Measurements from ENCODE around the gene MTG2.

Gene MTG2

DNA sequence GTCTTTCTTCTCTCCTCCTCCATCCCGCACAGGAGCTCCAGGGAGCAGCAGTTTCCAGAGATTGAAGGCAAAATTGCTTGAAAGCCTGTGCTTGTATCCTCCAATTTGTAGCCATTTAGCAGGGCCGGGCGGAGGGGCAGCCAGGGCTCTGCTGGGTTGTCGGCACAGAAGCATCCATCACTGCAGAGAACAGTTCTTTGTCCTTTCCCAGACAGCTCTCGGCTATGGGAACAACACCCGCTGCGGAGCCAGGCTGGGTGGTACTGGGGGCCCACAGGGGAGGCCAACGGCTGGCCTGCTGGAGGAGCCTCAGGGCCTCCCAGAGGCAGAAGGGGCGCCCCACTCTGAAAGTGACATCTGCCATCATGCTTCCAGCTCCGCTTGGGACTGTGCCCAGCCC is 29.5 kb downstream of the MTG2 start:
- H3K27me3 ChIP-seq (ENCODE audit: low read depth, low read length) = peaks cover 17% of the 10 kb centered on the region
- no peaks in the 10 kb centered on the region for H3K36me3 ChIP-seq (ENCODE audit: control insufficient read depth in 1 of 2, insufficient read depth in 2 of 2, low read length in 2 of 2)
- H3K9me3 ChIP-seq (ENCODE audit: control insufficient read depth in 1 of 2, low read length in 2 of 2) = no peaks in the 10 kb centered on the region
- H3K4me3 ChIP-seq (ENCODE audit: low read depth in 1 of 2, low read length in 2 of 2) = no peak overlapping the region
- no peaks in the 10 kb centered on the region for H3K4me1 ChIP-seq (ENCODE audit: control insufficient read depth in 1 of 2, insufficient read depth in 2 of 2, low read length in 2 of 2)
- no peak overlapping the region for H3K27ac ChIP-seq (ENCODE audit: low read length)

DNA sequence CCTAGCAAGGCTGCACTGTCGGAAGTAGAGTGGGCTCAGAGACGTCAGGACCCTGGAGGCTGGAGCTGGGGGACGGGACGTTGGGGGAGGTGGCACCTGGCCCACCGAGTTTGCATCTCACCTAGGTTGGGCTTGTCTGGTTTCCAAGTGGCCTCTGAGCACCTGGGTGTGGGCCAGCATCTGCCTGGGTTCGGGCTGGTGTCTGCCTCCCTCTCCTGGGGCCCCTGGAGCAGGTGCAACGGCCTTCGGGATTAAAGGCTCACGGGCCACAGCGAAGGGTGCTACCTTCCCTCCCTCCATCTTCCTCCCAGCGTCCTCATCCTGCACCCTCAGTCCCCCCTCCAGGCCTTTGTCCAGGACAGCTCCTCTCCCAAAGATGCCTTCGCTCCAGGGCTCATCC is 31.2 kb downstream of the MTG2 start:
- peaks cover 0 to 6% of the 10 kb centered on the region in 2 donors for H3K4me1 ChIP-seq (ENCODE audit: control insufficient read depth in 1 of 2, insufficient read depth in 2 of 2, low read length in 2 of 2)
- no peaks in the 10 kb centered on the region for H3K36me3 ChIP-seq (ENCODE audit: control insufficient read depth in 1 of 2, insufficient read depth in 2 of 2, low read length in 2 of 2)
- H3K4me3 ChIP-seq (ENCODE audit: low read depth in 1 of 2, low read length in 2 of 2) = no peak overlapping the region
- H3K27me3 ChIP-seq (ENCODE audit: low read depth, low read length) = peaks cover 25% of the 10 kb centered on the region
- no peak overlapping the region for H3K27ac ChIP-seq (ENCODE audit: low read length)
- no peaks in the 10 kb centered on the region for H3K9me3 ChIP-seq (ENCODE audit: control insufficient read depth in 1 of 2, low read length in 2 of 2)

DNA sequence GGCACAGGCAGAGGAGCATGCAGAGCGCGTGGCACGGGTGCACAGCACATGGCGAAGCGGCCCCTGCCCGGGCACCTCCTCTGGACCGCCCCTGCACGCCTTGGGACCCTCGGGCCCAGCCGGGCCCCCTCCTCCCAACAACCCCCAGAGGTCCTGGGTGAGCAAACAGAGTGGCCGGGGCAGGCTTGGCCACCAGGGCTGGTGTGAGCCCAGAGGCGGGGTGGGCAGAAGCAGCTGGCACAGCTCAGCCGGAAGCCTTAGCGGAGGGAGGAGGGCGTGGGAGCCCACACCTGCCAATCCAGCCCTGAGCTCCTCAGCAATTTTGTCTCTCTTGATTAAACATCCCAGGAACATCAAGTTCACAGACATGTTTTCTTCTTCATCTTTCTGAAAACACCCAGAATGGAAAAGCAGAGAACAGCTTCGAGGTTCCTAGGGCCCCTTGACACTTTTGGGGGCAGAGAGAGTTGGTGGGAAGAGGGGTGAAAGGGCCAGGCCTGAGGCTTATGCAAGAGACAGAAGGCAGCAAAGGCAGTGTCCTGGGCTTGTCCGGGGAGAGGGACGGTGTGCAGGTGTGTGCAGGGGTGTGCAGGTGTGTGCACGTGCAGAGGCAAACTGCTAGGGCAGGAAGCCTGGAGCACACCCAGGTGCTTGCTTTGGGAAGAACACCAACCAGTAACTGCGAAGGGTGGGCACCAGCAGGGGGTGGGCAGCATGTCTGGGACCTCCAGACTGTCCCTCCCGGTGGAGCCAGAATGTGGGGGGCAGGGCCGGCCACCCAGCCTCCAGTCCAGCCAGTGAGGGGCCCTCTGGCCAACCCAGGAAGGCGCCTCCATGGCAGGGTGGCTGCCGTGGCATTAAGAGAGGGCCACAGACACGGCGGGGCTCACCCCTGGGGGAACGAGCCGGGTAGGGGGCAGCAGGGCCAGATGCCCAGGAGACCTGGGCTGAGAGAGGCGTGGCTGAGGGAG is 32.5 kb downstream of the MTG2 start:
- Histone ChIP-seq H3K4me1 (ENCODE audit: control insufficient read depth in 1 of 2, insufficient read depth in 2 of 2, low read length in 2 of 2) (peaks cover 0 to 13% of the 10 kb centered on the region in 2 donors), H3K4me3 (ENCODE audit: low read depth in 1 of 2, low read length in 2 of 2) (no peak overlapping the region), H3K36me3 (ENCODE audit: control insufficient read depth in 1 of 2, insufficient read depth in 2 of 2, low read length in 2 of 2) (no peaks in the 10 kb centered on the region), H3K27me3 (ENCODE audit: low read depth, low read length) (peaks cover 25% of the 10 kb centered on the region), H3K9me3 (ENCODE audit: control insufficient read depth in 1 of 2, low read length in 2 of 2) (no peaks in the 10 kb centered on the region), H3K27ac (ENCODE audit: low read length) (no peak overlapping the region)

DNA sequence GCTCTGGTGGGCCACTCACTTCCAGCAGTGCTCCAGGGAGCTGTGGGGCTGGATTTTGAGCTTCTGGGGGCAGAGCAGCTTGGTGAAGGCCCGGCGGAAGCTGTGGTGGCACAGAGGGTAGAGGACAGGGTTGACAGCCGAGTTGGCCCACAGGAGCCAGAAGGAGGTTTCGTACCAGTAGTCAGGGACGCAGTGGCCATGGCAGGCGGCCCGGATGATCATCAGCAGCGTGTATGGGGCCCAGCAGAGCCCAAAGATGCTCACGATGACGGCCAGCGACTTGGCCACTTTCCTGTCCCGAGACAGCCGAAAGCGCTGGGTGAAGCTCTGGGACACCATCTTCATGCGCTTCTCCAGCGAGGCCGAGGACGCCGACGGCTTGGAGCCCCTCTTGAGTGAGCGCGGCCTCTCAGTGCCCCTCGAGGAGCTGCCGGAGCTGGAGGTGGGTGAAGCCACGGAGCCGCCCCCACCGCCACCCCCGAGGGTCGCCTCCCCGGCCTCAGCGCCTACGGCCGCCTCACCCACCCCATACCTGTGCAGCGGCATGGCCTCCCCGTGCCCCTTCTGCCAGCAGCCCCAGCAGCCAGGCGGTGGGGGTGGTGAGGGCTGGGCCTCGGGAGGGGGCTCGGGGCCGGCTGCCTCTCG is 33.3 kb downstream of the MTG2 start:
- Histone ChIP-seq H3K4me1 (ENCODE audit: control insufficient read depth in 1 of 2, insufficient read depth in 2 of 2, low read length in 2 of 2) (peaks cover 0 to 19% of the 10 kb centered on the region in 2 donors), H3K4me3 (ENCODE audit: low read depth in 1 of 2, low read length in 2 of 2) (no peak overlapping the region), H3K36me3 (ENCODE audit: control insufficient read depth in 1 of 2, insufficient read depth in 2 of 2, low read length in 2 of 2) (no peaks in the 10 kb centered on the region), H3K9me3 (ENCODE audit: control insufficient read depth in 1 of 2, low read length in 2 of 2) (no peaks in the 10 kb centered on the region), H3K27me3 (ENCODE audit: low read depth, low read length) (peaks cover 33% of the 10 kb centered on the region), H3K27ac (ENCODE audit: low read length) (no peak overlapping the region)

DNA sequence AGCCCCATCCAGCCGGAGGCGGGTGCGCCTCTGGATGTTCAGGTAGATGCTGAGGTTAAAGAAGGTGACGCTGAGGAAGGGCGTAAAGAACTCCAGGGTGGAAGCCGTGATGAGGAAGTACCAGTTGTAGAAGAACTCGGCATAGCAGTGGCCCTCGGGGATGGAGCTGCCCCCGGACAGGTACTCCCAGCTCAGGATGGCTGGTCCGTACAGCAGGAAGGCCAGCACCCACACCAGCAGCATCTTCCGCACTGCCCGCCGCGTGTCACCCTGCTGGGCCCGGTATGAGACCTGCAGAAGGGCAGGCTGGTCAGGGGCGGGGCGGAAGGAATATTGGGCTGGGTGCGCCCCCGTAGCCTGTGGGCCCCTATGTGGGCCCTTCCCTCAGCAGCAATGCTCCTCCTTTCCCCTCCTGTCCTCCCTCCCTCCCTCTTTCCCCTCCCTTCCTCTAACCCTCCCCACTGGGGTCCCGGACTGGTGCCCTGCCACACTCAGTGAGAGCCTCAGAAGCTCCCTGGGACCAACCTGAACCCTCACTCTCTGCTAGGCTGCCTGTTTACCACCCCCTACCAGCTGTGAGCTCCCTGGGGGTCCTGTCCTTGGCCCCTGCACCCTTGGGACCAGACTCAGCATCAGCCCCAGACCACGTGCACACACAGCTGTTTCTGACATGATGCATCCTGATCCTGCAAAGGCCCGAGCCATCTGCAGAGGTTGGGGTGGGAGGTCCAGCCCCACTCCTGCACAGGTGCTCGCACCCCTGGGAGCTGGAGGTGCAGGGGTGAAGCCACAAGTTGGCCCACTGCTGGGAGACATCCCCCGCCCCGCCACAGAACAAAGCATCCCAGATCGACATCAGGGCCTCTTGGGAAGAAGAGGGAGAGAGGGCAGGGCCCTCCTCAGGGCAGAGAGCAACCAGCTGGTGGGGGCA is 34.1 kb downstream of the MTG2 start:
- Histone ChIP-seq H3K9me3 (ENCODE audit: control insufficient read depth in 1 of 2, low read length in 2 of 2) (no peaks in the 10 kb centered on the region), H3K27me3 (ENCODE audit: low read depth, low read length) (peaks cover 33% of the 10 kb centered on the region), H3K27ac (ENCODE audit: low read length) (no peak overlapping the region), H3K36me3 (ENCODE audit: control insufficient read depth in 1 of 2, insufficient read depth in 2 of 2, low read length in 2 of 2) (no peaks in the 10 kb centered on the region), H3K4me1 (ENCODE audit: control insufficient read depth in 1 of 2, insufficient read depth in 2 of 2, low read length in 2 of 2) (peaks cover 0 to 19% of the 10 kb centered on the region in 2 donors), H3K4me3 (ENCODE audit: low read depth in 1 of 2, low read length in 2 of 2) (no peak overlapping the region)

DNA sequence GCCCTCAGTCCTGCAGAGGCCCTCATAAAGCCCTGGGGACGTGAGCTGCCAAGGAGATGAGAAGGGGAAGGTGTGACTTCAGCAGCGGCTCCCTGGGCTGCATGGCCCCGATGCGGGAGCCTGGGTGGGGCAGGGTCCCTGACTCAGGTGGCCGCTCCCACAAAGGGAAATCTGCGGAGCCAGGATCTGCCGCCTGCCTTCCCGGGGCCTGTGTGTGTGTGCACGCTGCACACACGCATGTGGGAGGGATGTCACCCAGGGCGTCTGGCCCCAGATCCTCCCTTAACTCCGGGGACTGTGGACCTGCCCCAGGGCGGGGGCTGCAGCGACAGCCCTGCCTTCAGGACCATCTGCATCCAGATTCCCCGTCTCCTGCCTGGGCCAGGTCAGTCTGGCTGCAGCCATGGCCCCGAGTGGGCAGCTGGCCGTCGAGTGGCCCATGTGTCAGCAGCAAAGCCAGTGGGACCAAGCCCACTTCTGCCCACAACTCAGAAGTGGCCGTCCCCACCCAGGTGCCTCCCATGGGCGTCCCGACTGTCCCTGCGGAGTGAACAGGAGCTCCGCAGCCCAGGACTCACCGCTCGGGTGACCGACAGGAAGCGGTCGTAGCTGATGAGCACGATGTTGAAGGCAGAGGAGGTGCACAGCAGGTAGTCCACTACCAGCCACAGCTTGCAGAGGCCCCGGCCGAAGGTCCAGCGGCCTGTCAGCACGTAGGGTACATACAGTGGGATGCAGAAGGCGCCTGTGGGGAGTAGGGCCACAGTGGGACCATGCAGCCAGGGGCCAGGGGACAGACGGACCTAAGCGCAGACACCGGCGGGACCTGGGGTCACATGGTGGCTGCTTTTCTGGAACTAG is 35.3 kb downstream of the MTG2 start:
- Histone ChIP-seq H3K27me3 (ENCODE audit: low read depth, low read length) (peaks cover 44% of the 10 kb centered on the region), H3K9me3 (ENCODE audit: control insufficient read depth in 1 of 2, low read length in 2 of 2) (no peaks in the 10 kb centered on the region)

DNA sequence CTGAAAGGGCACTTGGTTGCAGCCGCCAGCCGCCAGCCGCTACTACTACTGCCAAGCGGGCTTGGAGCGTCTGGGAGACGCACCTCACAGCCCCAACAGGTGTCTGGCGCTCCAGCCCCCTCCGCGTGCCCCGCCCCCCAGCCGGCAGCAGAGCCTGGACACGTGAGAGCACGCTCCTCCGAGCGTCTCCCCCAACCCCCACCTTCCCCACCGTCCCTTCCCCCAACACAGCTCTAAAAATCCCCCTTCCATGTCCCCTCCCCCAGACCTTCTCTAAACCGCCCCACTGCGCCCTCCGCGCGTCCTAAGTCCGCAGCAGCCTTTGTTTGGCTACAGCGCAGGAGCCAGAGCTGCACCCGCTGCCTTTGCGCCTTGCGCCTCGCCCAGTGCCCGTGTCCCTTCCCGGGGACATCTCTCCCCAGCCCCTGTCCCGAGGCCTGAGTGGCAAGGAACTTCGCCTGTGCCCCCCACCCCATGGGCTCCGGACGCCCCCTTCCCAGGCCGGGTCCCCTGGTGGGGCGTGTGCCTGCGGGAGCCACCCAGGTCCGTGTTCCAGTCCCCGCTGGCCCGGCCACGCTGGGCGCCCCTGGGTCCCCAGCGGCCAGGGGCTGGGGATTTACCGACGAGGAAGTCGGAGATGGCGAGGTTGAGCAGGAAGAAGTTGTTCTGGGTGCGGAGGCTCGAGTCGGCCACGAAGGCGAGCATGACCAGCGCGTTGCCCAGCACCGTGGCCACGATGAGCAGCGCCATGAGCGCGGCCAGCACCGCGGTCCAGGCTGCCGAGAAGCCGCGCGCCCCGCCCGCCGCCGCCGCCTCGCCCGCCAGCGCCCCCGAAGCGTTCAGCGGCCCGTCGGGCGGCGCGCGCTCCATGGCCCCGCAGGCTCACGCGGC is 36.5 kb downstream of the MTG2 start:
- no peaks in the 10 kb centered on the region for H3K9me3 ChIP-seq (ENCODE audit: control insufficient read depth in 1 of 2, low read length in 2 of 2)
- H3K4me1 ChIP-seq (ENCODE audit: control insufficient read depth in 1 of 2, insufficient read depth in 2 of 2, low read length in 2 of 2) = peaks cover 0 to 19% of the 10 kb centered on the region in 2 donors
- H3K27me3 ChIP-seq (ENCODE audit: low read depth, low read length) = peaks cover 46% of the 10 kb centered on the region
- H3K36me3 ChIP-seq (ENCODE audit: control insufficient read depth in 1 of 2, insufficient read depth in 2 of 2, low read length in 2 of 2) = no peaks in the 10 kb centered on the region
- H3K27ac ChIP-seq (ENCODE audit: low read length) = no peak overlapping the region
- peak overlapping the region in 1 of 2 donors; percentile 47 for H3K4me3 ChIP-seq (ENCODE audit: low read depth in 1 of 2, low read length in 2 of 2)

More for the DNA sequence above, 35.3 kb downstream of the MTG2 start:
- H3K4me3 ChIP-seq (ENCODE audit: low read depth in 1 of 2, low read length in 2 of 2) = no peak overlapping the region
- peaks cover 0 to 19% of the 10 kb centered on the region in 2 donors for H3K4me1 ChIP-seq (ENCODE audit: control insufficient read depth in 1 of 2, insufficient read depth in 2 of 2, low read length in 2 of 2)
- no peak overlapping the region for H3K27ac ChIP-seq (ENCODE audit: low read length)
- no peaks in the 10 kb centered on the region for H3K36me3 ChIP-seq (ENCODE audit: control insufficient read depth in 1 of 2, insufficient read depth in 2 of 2, low read length in 2 of 2)

DNA sequence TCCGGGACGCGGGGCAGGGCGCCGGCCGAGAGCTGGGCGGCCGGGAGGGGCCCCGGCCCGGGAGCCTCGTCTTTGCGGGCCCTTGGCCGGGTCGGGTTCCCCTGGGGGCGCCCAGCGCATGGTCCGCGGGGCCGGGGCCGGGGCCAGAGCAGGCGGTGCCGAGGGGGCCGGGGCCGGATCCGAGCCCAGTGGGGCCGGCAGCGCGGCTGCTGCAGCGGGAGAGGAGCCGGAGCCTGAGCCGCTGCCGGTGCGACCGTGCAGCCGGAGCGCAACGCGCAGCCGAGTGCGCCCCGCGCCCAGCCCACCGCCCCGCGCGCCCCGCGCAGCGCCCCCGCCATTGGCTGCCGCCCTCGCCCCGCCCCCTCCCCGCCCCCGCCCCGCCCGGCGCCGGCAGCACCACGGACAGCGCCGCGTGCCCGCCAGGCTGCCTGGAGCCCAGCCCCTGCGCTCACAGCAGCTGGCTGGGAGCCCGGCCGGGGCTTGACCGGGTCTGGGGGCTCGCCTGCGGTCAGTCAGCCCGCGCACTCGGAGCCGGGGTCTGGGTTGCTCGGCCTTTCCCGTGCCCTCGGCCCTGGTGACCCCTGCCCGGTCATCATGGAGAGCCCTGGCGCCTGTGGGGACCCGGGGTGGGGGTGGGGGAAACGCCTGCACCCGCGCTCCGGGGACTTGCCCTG is 37.3 kb downstream of the MTG2 start, which contains the start of gene HRH3:
TSS of gene HRH3 (minus strand) at position 287 of the 674 bp plus-strand sequence. CDS start 308 bp downstream, outside the sequence.
- Histone ChIP-seq H3K36me3 (ENCODE audit: control insufficient read depth in 1 of 2, insufficient read depth in 2 of 2, low read length in 2 of 2) (no peaks in the 10 kb centered on the region), H3K27me3 (ENCODE audit: low read depth, low read length) (peaks cover 48% of the 10 kb centered on the region), H3K4me1 (ENCODE audit: control insufficient read depth in 1 of 2, insufficient read depth in 2 of 2, low read length in 2 of 2) (peaks cover 0 to 19% of the 10 kb centered on the region in 2 donors), H3K4me3 (ENCODE audit: low read depth in 1 of 2, low read length in 2 of 2) (peak within 1 kb of the TSS in 1 of 2 donors; percentile 47), H3K27ac (ENCODE audit: low read length) (no peak within 1 kb of the TSS), H3K9me3 (ENCODE audit: control insufficient read depth in 1 of 2, low read length in 2 of 2) (no peaks in the 10 kb centered on the region)

Data from muscle layer of duodenum (tissue), 2 donors.